Stimulated activated CD4-positive, alpha-beta T cell treated with anti-CD3 and anti-CD28 coated beads, TNF-alpha, amount 100 ng/mL, for 1 hour (primary cell): ENCODE results near the gene KIF3A.

Source experiments
- DNase-seq, 3 donors: peaks; one replicate each; pipeline ENCODE4 v3.0.0-alpha.2; 2020; ENCODE audit warnings: low read depth in 3 of 3, low spot score in 1 of 3

Gene KIF3A

DNA sequence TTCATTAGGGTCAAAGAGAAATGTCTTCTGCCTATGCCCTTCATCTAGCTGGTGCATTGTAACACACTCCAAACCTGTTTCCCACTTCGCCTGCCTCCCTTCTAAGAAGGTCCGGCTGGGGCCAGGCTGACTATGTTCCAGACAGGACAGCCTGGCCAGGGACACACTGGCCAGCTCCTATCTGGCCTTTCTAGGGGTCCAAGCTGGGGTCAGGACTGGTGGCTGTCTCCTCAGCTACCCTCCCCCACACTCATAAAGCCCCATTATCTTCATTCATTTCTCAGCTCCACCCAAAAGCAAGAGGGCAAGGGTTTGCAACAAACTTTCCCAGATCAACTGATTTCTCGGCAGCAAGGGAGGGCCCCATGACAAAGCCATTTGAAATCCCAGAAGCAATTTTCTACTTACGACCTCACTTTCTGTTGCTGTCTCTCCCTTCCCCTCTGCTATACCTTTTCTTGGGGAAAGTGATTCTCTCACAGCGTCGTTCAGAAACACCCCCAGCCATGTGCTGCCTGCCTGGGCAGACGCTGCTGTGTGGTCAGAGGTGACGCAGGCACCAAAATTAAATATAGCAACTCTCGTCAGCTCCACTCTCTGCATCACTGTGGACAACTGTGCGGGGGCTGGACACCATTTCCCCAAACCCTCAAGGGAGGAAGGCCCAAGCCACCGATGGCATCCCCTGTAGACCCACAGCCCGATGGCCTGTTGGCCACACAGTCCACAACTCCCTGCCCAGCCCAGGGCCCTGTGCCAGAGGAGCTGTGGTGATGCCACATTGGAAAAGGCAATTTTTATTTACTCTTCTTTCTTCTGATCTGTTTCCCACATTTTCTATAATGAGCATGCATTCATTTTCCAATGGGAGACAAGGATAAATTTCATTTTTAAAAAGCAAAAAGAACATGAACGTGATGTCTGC is 73.3 kb downstream of the KIF3A start:
- DNase-seq, result no peak

GRCh38 chr5:132662925-132663770 is 74.2 kb downstream of the KIF3A start:
- DNase-seq, result no peak

- DNase-seq, result no peak
Measured at GRCh38 chr5:132662004-132662401, 75.3 kb downstream of the KIF3A start.

DNA sequence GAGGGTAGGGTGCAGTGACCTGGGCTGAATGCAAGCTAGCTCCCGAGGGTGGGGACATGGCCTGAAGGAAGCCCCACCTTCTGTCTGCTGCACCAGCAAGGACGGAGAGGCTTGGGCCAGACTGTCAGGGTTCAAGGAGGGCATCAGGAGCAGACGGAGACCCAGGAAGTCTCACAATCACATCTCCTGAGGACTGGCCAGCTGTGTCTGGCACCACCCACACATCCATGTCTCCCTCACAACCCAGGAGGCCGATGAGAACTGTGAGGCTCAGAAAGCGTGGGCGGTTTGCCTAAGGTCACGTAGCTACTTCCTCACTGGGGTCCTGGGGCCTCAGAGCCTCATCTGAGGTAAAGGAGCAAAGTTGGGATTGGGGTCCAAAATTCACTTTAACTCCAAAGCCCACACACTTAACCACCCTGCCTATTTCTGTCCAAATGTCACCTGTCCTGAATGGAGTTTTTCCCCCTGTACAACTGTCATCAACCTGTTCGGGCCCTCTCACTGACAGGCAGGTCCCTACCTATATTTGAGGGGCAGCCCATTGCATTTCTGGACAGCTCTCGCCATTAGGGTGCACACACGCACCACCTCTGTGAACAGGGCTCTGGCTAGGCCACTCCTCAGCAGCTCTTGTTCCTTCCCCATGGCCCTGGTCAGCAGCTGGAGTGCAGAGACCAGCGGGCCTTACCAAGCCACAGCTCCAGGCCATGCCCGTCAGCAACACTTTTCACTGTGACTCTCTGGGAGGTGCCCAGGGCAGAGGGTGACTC is 75.9 kb downstream of the KIF3A start:
- DNase-seq, result no peak

DNA sequence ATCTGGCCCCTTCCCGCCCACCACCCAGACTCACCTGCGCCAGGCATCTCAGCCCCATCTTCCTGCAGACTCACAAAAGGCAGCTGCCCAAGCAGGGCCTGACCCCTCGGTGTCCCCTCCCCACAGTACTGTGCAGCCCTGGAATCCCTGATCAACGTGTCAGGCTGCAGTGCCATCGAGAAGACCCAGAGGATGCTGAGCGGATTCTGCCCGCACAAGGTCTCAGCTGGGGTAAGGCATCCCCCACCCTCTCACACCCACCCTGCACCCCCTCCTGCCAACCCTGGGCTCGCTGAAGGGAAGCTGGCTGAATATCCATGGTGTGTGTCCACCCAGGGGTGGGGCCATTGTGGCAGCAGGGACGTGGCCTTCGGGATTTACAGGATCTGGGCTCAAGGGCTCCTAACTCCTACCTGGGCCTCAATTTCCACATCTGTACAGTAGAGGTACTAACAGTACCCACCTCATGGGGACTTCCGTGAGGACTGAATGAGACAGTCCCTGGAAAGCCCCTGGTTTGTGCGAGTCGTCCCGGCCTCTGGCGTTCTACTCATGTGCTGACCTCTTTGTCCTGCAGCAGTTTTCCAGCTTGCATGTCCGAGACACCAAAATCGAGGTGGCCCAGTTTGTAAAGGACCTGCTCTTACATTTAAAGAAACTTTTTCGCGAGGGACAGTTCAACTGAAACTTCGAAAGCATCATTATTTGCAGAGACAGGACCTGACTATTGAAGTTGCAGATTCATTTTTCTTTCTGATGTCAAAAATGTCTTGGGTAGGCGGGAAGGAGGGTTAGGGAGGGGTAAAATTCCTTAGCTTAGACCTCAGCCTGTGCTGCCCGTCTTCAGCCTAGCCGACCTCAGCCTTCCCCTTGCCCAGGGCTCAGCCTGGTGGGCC is 77.5 kb downstream of the KIF3A start:
- DNase-seq, result no peak

- DNase-seq, result no peak
Measured at GRCh38 chr5:132658381-132659302, 78.7 kb downstream of the KIF3A start.

DNA sequence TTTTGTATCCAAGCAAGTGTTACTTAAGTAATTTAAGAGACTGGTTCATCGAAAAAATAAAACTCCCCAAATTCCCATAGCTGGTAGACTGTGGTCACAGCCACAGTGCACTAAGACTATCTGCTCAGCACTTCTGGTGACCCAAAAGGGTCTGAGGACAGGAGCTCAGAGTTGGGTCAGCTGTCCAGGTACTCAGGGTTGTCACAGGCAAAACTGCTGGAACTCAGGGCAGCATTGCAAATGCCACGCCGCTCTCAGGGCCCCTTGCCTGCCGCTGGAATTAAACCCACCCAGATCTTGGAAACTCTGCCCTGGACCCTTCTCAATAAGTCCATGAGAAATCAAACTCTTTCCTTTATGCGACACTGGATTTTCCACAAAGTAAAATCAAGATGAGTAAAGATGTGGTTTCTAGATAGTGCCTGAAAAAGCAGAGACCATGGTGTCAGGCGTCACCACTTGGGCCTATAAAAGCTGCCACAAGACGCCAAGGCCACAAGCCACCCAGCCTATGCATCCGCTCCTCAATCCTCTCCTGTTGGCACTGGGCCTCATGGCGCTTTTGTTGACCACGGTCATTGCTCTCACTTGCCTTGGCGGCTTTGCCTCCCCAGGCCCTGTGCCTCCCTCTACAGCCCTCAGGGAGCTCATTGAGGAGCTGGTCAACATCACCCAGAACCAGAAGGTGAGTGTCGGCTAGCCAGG is 79.5 kb downstream of the KIF3A start, which contains the start of gene IL13:
TSS of gene IL13 (plus strand) at position 498 of the 705 bp plus-strand sequence. CDS start at position 512, 14 bp downstream.
- no peak for DNase-seq

DNA sequence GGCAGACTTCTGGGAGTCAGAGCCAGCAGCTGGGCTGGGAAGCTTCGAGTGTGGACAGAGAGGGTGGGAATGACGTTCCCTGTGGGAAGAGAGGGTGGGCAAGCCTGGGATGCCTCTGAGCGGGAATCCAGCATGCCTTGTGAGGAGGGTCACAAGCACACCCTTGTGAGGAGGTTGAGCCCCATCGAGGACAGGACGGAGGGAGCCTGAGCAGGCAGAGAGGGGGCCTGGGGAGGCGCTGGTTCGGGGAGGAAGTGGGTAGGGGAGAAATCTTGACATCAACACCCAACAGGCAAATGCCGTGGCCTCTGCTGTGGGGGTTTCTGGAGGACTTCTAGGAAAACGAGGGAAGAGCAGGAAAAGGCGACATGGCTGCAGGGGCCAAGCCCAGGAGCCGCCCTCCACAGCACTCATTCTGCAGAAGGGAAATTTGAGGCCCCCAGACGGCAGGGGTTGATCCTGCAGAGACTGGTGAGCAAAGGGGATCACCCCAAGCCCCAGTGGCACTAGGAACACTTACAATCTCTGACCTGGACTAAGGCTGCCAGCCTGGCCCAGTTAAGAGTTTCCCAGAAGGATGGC is 80.5 kb downstream of the KIF3A start:
- no peak for DNase-seq

GRCh38 chr5:132655821-132656773 is 81.2 kb downstream of the KIF3A start:
- peak in 1 of 3 donors; percentile 26 for DNase-seq

- DNase-seq, result no peak
Measured at GRCh38 chr5:132653716-132654115, 83.6 kb downstream of the KIF3A start.

DNA sequence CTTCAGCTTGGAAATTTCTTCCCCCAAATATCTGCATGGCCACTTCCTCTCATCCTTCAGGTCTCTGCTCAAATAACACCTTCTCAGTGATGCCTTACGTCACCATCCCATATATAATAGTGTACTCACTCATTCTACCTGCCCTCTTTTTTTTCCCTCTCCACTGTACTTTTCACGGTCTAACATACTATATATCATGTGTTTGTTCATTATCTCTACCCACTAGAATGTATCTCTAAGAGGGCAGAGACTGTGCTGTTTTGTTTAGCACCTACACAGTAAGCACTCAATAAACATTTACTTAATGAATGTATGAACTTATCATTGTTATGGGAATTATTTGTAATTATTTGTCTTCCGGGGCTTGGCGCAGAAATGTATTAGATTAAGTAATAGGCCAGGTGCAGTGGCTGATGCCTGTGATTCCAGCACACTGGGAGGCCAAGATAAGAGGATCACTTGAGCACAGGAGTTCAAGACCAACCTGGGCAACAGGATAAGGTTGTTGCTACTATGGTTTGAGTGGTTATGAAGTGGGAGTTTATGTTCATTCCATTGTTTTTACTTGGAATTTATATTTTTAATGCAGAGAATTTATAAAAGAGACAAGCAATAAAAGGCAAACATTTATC is 85.4 kb downstream of the KIF3A start:
- DNase-seq, result no peak

GRCh38 chr5:132648355-132648754 is 89.0 kb downstream of the KIF3A start:
- DNase-seq, result no peak

GRCh38 chr5:132647473-132647872 is 89.9 kb downstream of the KIF3A start:
- DNase-seq, result no peak

DNA sequence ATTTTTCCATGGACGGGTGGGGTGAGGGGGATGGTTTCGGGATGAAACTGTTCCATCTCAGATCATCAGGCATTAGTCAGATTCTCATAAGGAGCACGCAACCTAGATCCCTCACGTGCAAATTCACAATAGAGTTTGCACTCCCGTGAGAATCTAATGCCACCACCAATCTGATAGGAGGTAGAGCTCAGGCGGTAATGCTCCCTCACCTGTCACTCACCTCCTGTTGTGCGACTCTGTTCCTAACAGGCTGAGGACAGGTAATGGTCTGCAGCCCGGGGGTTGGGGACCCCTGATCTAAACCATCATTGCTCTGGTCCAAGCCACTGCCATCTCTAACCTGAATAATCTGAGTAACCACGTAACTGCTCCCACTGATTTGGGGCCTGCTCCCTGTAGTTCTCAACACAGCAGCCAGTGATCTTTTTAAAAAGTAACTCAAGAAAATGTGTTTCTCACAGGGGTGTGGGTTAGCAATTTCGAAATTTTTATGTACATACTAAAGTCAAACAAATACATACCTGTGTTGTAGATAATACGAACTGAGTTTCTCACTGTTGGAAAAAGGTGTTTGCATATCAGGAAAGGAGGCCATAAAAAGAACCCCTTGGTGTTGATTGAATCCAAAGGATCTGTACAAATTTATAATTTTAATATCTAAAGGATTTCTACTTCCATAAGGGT is 90.6 kb downstream of the KIF3A start:
- DNase-seq, result no peak

DNA sequence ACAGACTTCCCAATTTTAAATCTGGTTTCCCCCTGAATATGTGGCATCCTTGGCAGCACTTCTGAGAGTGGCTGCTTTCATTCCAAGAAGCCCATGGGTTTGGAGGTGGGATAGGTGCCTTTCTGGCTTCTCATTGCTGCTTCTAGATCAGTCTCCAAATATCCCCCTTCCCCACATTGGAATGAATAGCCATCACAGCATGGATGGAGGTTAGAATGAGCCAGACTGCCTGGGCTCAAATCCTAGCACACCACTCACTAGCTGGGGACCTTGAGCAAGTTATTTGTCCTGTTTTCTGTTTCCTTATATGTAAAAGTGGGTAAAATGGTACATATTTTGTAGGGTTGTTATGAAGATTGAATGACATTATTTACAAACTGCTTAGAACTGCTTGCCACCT is 93.2 kb downstream of the KIF3A start:
- DNase-seq, result no peak
